HepG2 (cell line): ENCODE measurements around the gene ARFIP2. TPM values are rescaled to one million over a fixed set of nuclear protein-coding genes. Genes with fewer than 3 reads are reported as not detected.

Source experiments
- ATF7-NPFF ChIP-seq: sonication (generic); formaldehyde crosslinking; IDR thresholded peaks from 2 replicates; pipeline ENCODE4 v1.8.1; 2023; ENCODE audit warnings: mild to moderate bottlenecking, low read depth, missing genetic modification reagents, moderate library complexity
- ATM ChIP-seq: fragments of 450-650 bp; IDR thresholded peaks from 2 replicates; pipeline ENCODE4 v1.7.1; 2017; ENCODE audit warnings: mild to moderate bottlenecking, borderline replicate concordance
- CBFB ChIP-seq: sonication (generic); formaldehyde crosslinking; IDR thresholded peaks from 2 replicates; pipeline ENCODE4 v1.4.0; 2020; ENCODE audit warnings: missing genetic modification reagents
- CHCHD3 ChIP-seq: sonication (generic); formaldehyde crosslinking; IDR thresholded peaks from 2 replicates; pipeline ENCODE4 v1.8.0; 2022; ENCODE audit warnings: mild to moderate bottlenecking, missing genetic modification reagents, moderate library complexity
- CHD4 ChIP-seq: fragments of 200-600 bp; sonication (generic); IDR thresholded peaks from 2 replicates; pipeline ENCODE4 v1.7.0; 2017; ENCODE audit warnings: mild to moderate bottlenecking, low read length, borderline replicate concordance
- FOXK1 ChIP-seq: sonication (generic); formaldehyde crosslinking; IDR thresholded peaks from 2 replicates; pipeline ENCODE4 v1.4.0; 2020; ENCODE audit warnings: low read depth, missing genetic modification reagents, borderline replicate concordance
- NFATC3 ChIP-seq: sonication (generic); formaldehyde crosslinking; IDR thresholded peaks from 2 replicates; pipeline ENCODE4 v1.5.1; 2020; ENCODE audit warnings: mild to moderate bottlenecking, missing genetic modification reagents
- NFYB ChIP-seq: sonication (generic); formaldehyde crosslinking; IDR thresholded peaks from 2 replicates; pipeline ENCODE4 v1.4.0; 2020; ENCODE audit warnings: missing genetic modification reagents
- PAF1 ChIP-seq: IDR thresholded peaks from 2 replicates; pipeline ENCODE4 v1.6.1; 2016; ENCODE audit warnings: missing genetic modification reagents, missing compliant biosample characterization
- PAX8 ChIP-seq: sonication (generic); formaldehyde crosslinking; IDR thresholded peaks from 2 replicates; pipeline ENCODE4 v1.8.0; 2022; ENCODE audit warnings: mild to moderate bottlenecking, missing genetic modification reagents, borderline replicate concordance
- TMF1 ChIP-seq: sonication (generic); formaldehyde crosslinking; IDR thresholded peaks from 2 replicates; pipeline ENCODE4 v1.8.1; 2022; ENCODE audit warnings: low read depth, missing genetic modification reagents
- YEATS4 ChIP-seq: sonication (generic); formaldehyde crosslinking; IDR thresholded peaks from 2 replicates; pipeline ENCODE4 v1.4.0; 2020; ENCODE audit warnings: missing genetic modification reagents, borderline replicate concordance
- ZBTB38 ChIP-seq: sonication (generic); formaldehyde crosslinking; IDR thresholded peaks from 2 replicates; pipeline ENCODE4 v1.5.1; 2020; ENCODE audit warnings: mild to moderate bottlenecking, missing genetic modification reagents
- ZBTB8A ChIP-seq: sonication (generic); formaldehyde crosslinking; IDR thresholded peaks from 2 replicates; pipeline ENCODE4 v1.4.0; 2020; ENCODE audit warnings: mild to moderate bottlenecking, low read depth, missing genetic modification reagents, borderline replicate concordance
- ZFP36L2 ChIP-seq: sonication (generic); formaldehyde crosslinking; IDR thresholded peaks from 2 replicates; pipeline ENCODE4 v1.4.0; 2020; ENCODE audit warnings: missing genetic modification reagents
- ZNF160 ChIP-seq: sonication (generic); formaldehyde crosslinking; IDR thresholded peaks from 2 replicates; pipeline ENCODE4 v1.8.0; 2022; ENCODE audit warnings: mild to moderate bottlenecking, inconsistent platforms, missing genetic modification reagents
- ZNF3 ChIP-seq: IDR thresholded peaks from 2 replicates; pipeline ENCODE4 v1.7.0; 2017; ENCODE audit warnings: inconsistent platforms
- ZNF468 ChIP-seq: sonication (generic); formaldehyde crosslinking; IDR thresholded peaks from 2 replicates; pipeline ENCODE4 v1.8.0; 2022; ENCODE audit warnings: mild to moderate bottlenecking, moderate library complexity, missing genetic modification reagents
- ZNF543 ChIP-seq: sonication (generic); formaldehyde crosslinking; IDR thresholded peaks from 2 replicates; pipeline ENCODE4 v1.4.0; 2020; ENCODE audit warnings: mild to moderate bottlenecking, missing genetic modification reagents
- ZNF556 ChIP-seq: sonication (generic); formaldehyde crosslinking; IDR thresholded peaks from 2 replicates; pipeline ENCODE4 v1.4.0; 2020; ENCODE audit warnings: mild to moderate bottlenecking, missing genetic modification reagents, borderline replicate concordance
- ZSCAN31 ChIP-seq: sonication (generic); formaldehyde crosslinking; IDR thresholded peaks from 2 replicates; pipeline ENCODE4 v1.5.0; 2020; ENCODE audit warnings: low read depth, mild to moderate bottlenecking, missing genetic modification reagents
- polyA plus RNA-seq, 8 experiments: library from polyadenylated mRNA; depleted of rRNA in 3 of 8; stranded (reverse) in 7 of 8; unstranded in 1 of 8; fragments of >200 nt; fragmentation: Illumina TruSeq in 4 of 8; extraction: Trizol in 4 of 8; gene quantifications; 2 replicates each; pipeline versions ENCODE4 v1.2.1 to v1.2.3, GENCODE V29; 2011 to 2016; ENCODE audit warnings: low read depth in 4 of 8, missing spikeins in 1 of 8, mixed read lengths in 1 of 8; ENCODE audit not compliant: insufficient read depth in 1 of 8
- total RNA-seq, 5 experiments: library from RNA; depleted of rRNA; stranded (reverse); fragments of >200 nt; fragmentation: Illumina TruSeq; extraction: Trizol; gene quantifications; 2 replicates each; pipeline ENCODE4 v1.2.3, GENCODE V29; 2016; ENCODE audit warnings: low read depth in 1 of 5
- TF ChIP-seq, protein P1 (sequence below): sonication (generic); formaldehyde crosslinking; IDR thresholded peaks from 2 replicates; pipeline ENCODE4 v1.4.0; 2020; ENCODE audit warnings: mild to moderate bottlenecking, missing genetic modification reagents, borderline replicate concordance
- TF ChIP-seq, protein P2 (sequence below): sonication (generic); formaldehyde crosslinking; IDR thresholded peaks from 2 replicates; pipeline ENCODE4 v1.5.1; 2020; ENCODE audit warnings: missing genetic modification reagents, mild to moderate bottlenecking, borderline replicate concordance
- TF ChIP-seq, protein P3 (sequence below): sonication (generic); formaldehyde crosslinking; IDR thresholded peaks from 2 replicates; pipeline ENCODE4 v1.5.0; 2020; ENCODE audit warnings: missing genetic modification reagents
- TF ChIP-seq, protein P4 (sequence below): fragments of 450-650 bp; IDR thresholded peaks from 2 replicates; pipeline ENCODE4 v1.6.1; 2017

The ARFIP2 gene
- total and polyA plus RNA-seq, 2 of the 13 experiments (the other 11 are each of a cell fraction or from before 2014, with no cell fraction given): 56.6 to 60.2 TPM

DNA sequence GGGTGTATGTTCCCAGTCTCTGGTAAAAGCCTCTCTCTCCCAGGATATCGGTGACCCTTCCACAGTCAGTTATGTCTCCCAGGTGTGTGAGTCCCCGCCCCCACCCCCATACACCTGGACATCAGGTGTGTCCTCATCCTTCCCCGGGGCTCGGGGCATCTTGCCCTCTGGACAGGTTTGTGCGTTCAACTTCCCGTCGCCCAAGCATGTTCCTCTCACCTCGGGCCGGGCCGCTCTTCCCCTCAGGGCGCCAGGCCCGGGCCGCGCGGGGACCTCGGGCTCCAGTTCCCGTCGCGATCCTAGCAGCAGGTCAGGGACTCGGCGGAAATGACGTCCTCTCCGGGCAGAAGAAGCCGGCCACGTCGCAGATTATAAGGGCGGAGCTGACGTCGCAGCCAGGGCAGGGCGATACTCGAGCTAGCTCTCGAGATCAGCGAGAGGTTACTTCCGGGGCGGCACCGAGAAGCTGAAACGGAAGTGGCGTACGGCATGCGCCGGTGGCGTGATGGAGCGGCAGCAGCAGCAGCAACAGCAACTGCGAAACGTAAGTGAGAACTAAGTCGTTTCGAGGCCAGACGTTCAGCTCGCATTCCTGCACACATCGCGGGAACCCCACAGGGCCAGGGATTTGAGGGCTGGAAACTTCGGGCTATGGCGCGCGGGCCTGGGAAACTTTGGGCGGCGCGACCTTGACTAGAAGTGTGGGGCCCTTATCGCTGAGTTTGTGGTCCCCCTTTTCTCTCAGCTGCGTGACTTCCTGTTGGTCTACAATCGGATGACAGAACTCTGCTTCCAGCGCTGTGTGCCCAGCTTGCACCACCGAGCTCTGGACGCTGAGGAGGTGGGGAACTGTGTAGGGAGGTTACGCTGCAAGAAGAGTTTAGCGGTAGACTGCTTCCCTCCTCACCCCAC is at the start of gene ARFIP2, which contains the start of gene TIMM10B (continued):
- TF ChIP-seq, protein P1, sequence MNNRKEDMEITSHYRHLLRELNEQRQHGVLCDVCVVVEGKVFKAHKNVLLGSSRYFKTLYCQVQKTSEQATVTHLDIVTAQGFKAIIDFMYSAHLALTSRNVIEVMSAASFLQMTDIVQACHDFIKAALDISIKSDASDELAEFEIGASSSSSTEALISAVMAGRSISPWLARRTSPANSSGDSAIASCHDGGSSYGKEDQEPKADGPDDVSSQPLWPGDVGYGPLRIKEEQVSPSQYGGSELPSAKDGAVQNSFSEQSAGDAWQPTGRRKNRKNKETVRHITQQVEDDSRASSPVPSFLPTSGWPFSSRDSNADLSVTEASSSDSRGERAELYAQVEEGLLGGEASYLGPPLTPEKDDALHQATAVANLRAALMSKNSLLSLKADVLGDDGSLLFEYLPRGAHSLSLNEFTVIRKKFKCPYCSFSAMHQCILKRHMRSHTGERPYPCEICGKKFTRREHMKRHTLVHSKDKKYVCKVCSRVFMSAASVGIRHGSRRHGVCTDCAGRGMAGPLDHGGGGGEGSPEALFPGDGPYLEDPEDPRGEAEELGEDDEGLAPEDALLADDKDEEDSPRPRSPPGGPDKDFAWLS (CRISPR knock-in tag): no peak
- no peak for TF ChIP-seq TMF1 (CRISPR knock-in tag)
- peak; percentile 76 for TF ChIP-seq ZSCAN31 (CRISPR knock-in tag)
- TF ChIP-seq FOXK1 (CRISPR knock-in tag): peak; percentile 84
- peak; percentile 71 for TF ChIP-seq ZNF556 (CRISPR knock-in tag)
- TF ChIP-seq ZNF543 (CRISPR knock-in tag): no peak
- 0 out of 2 replicates have a peak, but pooled peaks have one; percentile 17 for TF ChIP-seq ZNF160 (CRISPR knock-in tag)
- TF ChIP-seq PAX8 (CRISPR knock-in tag): no peak
- TF ChIP-seq ZFP36L2: no peak
- peak; percentile 60; the same call in 1 of the 2 replicates for TF ChIP-seq CBFB (CRISPR knock-in tag)
- 0 out of 2 replicates have a peak, but pooled peaks have one; percentile 15 for TF ChIP-seq CHCHD3
- TF ChIP-seq, protein P2, sequence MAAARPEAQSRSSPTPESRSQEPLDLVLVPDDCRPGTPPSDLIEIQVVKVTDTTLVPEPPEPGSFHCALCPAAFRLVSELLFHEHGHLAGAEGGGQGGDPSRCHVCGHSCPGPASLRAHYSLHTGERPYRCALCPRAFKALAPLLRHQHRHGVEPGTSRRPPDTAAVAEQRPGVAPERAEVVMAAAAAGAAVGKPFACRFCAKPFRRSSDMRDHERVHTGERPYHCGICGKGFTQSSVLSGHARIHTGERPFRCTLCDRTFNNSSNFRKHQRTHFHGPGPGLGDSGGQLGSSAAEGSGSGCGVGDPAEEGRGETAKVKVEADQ (CRISPR knock-in tag): peak; percentile 83; the same call in 1 of the 2 replicates
- TF ChIP-seq NFATC3 (CRISPR knock-in tag): no peak
- TF ChIP-seq, protein P3, sequence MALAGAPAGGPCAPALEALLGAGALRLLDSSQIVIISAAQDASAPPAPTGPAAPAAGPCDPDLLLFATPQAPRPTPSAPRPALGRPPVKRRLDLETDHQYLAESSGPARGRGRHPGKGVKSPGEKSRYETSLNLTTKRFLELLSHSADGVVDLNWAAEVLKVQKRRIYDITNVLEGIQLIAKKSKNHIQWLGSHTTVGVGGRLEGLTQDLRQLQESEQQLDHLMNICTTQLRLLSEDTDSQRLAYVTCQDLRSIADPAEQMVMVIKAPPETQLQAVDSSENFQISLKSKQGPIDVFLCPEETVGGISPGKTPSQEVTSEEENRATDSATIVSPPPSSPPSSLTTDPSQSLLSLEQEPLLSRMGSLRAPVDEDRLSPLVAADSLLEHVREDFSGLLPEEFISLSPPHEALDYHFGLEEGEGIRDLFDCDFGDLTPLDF (CRISPR knock-in tag): 0 out of 2 replicates have a peak, but pooled peaks have one; percentile 23
- TF ChIP-seq ZNF468 (CRISPR knock-in tag): peak; percentile 60; the same call in 1 of the 2 replicates
- TF ChIP-seq ZBTB38 (CRISPR knock-in tag): 0 out of 2 replicates have a peak, but pooled peaks have one; percentile 71
- TF ChIP-seq ZNF3 (CRISPR knock-in tag): no peak
- TF ChIP-seq ATF7-NPFF (CRISPR knock-in tag): no peak; the same call in 1 of the 2 replicates
- TF ChIP-seq YEATS4 (CRISPR knock-in tag): peak; percentile 90; the same call in 1 of the 2 replicates
- TF ChIP-seq CHD4: no peak
- TF ChIP-seq ZBTB8A (CRISPR knock-in tag): no peak
- TF ChIP-seq NFYB (CRISPR knock-in tag): peak; percentile 76
- TF ChIP-seq ATM: no peak
- TF ChIP-seq, protein P4, sequence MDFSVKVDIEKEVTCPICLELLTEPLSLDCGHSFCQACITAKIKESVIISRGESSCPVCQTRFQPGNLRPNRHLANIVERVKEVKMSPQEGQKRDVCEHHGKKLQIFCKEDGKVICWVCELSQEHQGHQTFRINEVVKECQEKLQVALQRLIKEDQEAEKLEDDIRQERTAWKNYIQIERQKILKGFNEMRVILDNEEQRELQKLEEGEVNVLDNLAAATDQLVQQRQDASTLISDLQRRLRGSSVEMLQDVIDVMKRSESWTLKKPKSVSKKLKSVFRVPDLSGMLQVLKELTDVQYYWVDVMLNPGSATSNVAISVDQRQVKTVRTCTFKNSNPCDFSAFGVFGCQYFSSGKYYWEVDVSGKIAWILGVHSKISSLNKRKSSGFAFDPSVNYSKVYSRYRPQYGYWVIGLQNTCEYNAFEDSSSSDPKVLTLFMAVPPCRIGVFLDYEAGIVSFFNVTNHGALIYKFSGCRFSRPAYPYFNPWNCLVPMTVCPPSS: no peak
- no peak for TF ChIP-seq PAF1 (CRISPR knock-in tag)
